ENCODE measurements around the gene CAP2. TPM values are rescaled to one million over a fixed set of nuclear protein-coding genes. Genes with fewer than 3 reads are reported as not detected.

The CAP2 gene
- total RNA-seq, 4 donors from 2014 or later = 1.5 to 11.5 (median 4.6) TPM

DNA sequence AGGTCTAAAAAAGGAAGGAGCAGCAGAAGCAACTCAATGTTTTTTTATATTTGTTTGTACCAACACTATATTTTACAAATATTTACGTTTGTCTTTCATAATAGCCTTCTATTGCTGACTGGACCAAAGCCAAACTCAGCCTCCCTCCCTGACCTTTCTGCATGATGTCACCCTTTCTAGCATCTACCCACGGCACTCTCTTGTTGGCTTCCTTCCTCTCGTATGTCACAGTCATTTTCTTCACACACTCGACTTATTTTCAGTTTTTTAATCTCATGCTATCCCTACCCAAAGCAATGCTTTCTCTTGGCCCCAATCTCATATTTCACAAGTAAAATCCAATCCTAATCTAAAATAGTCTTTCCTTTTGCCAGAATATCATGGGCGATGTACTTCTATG, 190.4 kb downstream of the CAP2 start:
- TF ChIP-seq, protein P1, sequence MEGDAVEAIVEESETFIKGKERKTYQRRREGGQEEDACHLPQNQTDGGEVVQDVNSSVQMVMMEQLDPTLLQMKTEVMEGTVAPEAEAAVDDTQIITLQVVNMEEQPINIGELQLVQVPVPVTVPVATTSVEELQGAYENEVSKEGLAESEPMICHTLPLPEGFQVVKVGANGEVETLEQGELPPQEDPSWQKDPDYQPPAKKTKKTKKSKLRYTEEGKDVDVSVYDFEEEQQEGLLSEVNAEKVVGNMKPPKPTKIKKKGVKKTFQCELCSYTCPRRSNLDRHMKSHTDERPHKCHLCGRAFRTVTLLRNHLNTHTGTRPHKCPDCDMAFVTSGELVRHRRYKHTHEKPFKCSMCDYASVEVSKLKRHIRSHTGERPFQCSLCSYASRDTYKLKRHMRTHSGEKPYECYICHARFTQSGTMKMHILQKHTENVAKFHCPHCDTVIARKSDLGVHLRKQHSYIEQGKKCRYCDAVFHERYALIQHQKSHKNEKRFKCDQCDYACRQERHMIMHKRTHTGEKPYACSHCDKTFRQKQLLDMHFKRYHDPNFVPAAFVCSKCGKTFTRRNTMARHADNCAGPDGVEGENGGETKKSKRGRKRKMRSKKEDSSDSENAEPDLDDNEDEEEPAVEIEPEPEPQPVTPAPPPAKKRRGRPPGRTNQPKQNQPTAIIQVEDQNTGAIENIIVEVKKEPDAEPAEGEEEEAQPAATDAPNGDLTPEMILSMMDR (IDR thresholded peaks at IDR 0.05; ENCODE audit: low read depth) = no peak

DNA sequence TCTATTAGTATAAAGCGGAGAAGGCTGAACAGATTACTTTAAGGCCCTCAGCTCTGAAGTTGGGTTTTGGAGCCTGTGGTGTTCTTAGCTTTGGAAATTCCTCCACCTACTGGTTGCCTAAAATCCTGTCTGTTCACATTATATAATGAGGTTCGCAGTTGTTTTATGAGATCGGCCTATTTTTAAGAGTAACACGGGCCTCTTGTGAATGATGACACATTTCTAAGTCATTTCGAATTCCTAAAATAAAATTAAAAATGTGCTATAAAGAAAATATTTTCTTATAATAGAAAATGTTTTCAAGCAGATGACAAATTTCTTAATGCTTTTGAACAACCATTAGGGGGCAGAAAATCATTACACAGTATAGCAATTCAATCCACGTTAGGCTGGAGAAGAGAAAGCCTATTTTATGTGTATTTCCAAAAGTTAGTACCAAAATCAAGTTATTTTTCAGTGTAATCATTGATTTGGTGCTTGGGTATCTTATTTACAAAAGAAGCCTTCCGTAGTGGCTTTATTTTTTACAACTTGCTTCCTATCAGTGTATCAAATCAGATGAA, 190.9 kb downstream of the CAP2 start:
- TF ChIP-seq, protein P1 (IDR thresholded peaks at IDR 0.05; ENCODE audit: low read depth) = no peak

GRCh38 chr6:17585766-17586490, 192.5 kb downstream of the CAP2 start:
- TF ChIP-seq, protein P1 (IDR thresholded peaks at IDR 0.05; ENCODE audit: low read depth) = no peak

GRCh38 chr6:17588011-17588410, 194.6 kb downstream of the CAP2 start:
- TF ChIP-seq, protein P1 (IDR thresholded peaks at IDR 0.05; ENCODE audit: low read depth) = no peak

DNA sequence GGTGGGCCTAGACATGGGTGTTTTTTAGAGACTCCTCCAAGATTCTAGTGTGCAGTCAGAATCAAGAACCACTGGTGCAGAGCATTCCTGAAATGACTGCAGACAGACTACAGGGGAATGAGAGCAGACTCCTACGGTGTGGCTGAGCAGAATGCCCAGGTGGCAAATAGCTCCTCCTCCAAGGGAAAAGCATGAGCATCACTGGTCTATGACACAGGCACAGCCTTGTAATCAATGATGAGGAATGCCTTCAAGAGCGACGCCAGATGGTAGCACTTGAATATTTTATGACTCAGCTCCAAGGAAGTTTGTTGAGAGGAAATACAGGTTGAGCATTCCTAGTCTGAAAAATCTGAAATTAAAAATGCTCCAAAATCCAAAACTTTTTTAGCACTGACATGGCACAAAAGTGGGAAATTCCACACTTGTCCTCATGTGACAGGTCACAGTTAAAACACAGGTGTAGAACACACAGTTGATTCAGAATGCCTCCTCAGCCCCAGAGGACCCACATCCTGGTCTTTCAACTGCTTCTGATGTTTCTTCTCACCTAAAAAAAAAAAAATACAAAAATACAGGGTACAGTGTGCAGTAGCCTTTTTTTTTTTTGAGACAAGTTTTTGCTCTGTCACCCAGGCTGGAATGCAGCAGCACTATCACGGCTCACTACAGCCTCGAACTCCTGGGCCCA, 196.2 kb downstream of the CAP2 start:
- TF ChIP-seq, protein P1 (IDR thresholded peaks at IDR 0.05; ENCODE audit: low read depth) = no peak

DNA sequence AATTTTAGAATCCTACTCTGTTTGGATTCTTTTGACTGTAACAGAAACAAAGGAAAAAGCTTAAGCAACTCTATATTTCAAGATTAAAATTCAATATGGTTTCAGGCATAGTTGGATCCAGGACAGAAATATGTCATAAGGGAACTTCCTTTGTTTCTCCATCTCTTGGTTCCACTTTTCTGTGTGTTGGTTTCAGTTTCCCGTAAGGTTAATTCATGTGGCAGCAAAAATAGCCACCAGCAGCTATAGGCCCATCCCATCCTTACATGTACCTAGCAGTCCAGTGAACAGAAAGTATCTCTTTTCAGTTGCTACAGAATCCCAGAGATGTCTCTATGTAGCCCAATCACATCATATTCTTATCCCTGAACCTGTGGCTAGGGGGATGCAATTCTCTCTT, 197.9 kb downstream of the CAP2 start:
- TF ChIP-seq, protein P1 (IDR thresholded peaks at IDR 0.05; ENCODE audit: low read depth) = no peak

DNA sequence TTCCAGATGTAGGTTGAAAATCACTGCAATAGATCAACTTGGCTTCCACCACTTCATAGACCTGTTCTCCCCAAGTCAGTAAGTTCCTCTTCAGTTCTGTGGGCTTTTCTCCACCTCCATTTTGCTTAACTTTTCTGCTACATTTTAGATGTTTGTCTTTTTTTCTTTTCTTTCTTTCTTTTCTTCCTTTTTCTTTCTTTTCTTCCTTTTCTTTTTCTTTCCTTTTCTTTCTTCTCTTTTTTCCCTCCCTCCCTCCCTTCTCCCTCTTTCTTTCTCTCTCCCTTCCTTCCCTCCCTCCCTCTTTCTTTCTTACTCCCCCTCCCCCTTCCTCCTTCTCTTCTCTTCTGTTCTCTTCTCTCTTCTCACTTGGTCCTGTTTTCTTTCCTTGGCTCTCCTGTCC, 199.9 kb downstream of the CAP2 start:
- TF ChIP-seq, protein P1 (IDR thresholded peaks at IDR 0.05; ENCODE audit: low read depth) = no peak

Measured in subcutaneous adipose tissue (tissue), 4 donors.